HL-60 (cell line): ENCODE results near the gene LRRC51.
"Not testable (repeated sequence)": the region's sequence is repeated elsewhere in the genome, so short reads cannot be mapped to it uniquely, and the experiment has no call there.

Experiments
- DNase-seq, 2 experiments: peaks; one replicate each; pipeline ENCODE4 v3.0.0-alpha.2; 2010 to 2020; ENCODE audit warnings: low read depth in 1 of 2, low spot score in 1 of 2
- H3K27ac ChIP-seq: fragments of 250-450 bp; sonication (Bioruptor Pico); replicated peaks from 2 replicates; pipeline ENCODE4 v1.5.1; 2020; ENCODE audit warnings: mild to moderate bottlenecking, moderate library complexity
- H3K27me3 ChIP-seq: fragments of 250-450 bp; sonication (Bioruptor Pico); 2 replicates; pipeline ENCODE4 v1.5.1; 2021; ENCODE audit warnings: mild to moderate bottlenecking, moderate library complexity; ENCODE audit not compliant: insufficient read depth, poor library complexity, severe bottlenecking
- H3K4me3 ChIP-seq: replicated peaks from 2 replicates; pipeline ENCODE4 v1.5.1; 2011; ENCODE audit warnings: mild to moderate bottlenecking, control low read depth, low read length; ENCODE audit not compliant: insufficient read depth
- GABPA ChIP-seq: IDR thresholded peaks from 2 replicates; pipeline ENCODE4 v1.6.1; 2012; ENCODE audit warnings: low read depth
- POLR2AphosphoS5 ChIP-seq: IDR thresholded peaks from 2 replicates; pipeline ENCODE4 v1.6.1; 2012; ENCODE audit warnings: low read depth
- SPI1 ChIP-seq: IDR thresholded peaks from 2 replicates; pipeline ENCODE4 v1.6.1; 2012; ENCODE audit warnings: low read depth, mild to moderate bottlenecking, borderline replicate concordance
- TF ChIP-seq, protein P1 (sequence below): IDR thresholded peaks from 2 replicates; pipeline ENCODE4 v1.6.1; 2012; ENCODE audit warnings: low read depth; ENCODE audit not compliant: insufficient replicate concordance
- TF ChIP-seq, protein P2 (sequence below): IDR thresholded peaks from one replicate; pipeline ENCODE4 v1.5.1; 2011; ENCODE audit warnings: low read length, control low read depth, inconsistent platforms; ENCODE audit not compliant: insufficient read depth

The LRRC51 gene

DNA sequence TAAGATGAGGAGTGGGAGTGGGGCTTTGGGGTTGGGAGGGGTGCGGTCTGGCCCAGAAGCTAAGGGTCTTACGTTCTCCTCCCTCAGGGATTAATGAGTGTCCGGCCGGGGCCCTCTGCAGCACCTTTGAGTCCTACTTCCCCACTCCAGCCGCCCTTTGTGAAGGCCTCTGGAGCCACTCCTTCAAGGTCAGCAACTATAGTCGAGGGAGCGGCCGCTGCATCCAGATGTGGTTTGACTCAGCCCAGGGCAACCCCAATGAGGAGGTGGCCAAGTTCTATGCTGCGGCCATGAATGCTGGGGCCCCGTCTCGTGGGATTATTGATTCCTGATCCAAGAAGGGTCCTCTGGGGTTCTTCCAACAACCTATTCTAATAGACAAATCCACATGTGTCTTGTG, 58.9 kb downstream of the LRRC51 start:
- no peak for DNase-seq
- TF ChIP-seq GABPA (no peak), POLR2AphosphoS5 (no peak), SPI1 (no peak)
- TF ChIP-seq, protein P1, sequence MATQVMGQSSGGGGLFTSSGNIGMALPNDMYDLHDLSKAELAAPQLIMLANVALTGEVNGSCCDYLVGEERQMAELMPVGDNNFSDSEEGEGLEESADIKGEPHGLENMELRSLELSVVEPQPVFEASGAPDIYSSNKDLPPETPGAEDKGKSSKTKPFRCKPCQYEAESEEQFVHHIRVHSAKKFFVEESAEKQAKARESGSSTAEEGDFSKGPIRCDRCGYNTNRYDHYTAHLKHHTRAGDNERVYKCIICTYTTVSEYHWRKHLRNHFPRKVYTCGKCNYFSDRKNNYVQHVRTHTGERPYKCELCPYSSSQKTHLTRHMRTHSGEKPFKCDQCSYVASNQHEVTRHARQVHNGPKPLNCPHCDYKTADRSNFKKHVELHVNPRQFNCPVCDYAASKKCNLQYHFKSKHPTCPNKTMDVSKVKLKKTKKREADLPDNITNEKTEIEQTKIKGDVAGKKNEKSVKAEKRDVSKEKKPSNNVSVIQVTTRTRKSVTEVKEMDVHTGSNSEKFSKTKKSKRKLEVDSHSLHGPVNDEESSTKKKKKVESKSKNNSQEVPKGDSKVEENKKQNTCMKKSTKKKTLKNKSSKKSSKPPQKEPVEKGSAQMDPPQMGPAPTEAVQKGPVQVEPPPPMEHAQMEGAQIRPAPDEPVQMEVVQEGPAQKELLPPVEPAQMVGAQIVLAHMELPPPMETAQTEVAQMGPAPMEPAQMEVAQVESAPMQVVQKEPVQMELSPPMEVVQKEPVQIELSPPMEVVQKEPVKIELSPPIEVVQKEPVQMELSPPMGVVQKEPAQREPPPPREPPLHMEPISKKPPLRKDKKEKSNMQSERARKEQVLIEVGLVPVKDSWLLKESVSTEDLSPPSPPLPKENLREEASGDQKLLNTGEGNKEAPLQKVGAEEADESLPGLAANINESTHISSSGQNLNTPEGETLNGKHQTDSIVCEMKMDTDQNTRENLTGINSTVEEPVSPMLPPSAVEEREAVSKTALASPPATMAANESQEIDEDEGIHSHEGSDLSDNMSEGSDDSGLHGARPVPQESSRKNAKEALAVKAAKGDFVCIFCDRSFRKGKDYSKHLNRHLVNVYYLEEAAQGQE = no peak
- TF ChIP-seq, protein P2, sequence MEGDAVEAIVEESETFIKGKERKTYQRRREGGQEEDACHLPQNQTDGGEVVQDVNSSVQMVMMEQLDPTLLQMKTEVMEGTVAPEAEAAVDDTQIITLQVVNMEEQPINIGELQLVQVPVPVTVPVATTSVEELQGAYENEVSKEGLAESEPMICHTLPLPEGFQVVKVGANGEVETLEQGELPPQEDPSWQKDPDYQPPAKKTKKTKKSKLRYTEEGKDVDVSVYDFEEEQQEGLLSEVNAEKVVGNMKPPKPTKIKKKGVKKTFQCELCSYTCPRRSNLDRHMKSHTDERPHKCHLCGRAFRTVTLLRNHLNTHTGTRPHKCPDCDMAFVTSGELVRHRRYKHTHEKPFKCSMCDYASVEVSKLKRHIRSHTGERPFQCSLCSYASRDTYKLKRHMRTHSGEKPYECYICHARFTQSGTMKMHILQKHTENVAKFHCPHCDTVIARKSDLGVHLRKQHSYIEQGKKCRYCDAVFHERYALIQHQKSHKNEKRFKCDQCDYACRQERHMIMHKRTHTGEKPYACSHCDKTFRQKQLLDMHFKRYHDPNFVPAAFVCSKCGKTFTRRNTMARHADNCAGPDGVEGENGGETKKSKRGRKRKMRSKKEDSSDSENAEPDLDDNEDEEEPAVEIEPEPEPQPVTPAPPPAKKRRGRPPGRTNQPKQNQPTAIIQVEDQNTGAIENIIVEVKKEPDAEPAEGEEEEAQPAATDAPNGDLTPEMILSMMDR = no peak
- no peaks in the 10 kb centered on the region for H3K27me3 ChIP-seq
- no peak overlapping the region for H3K27ac ChIP-seq
- no peak overlapping the region for H3K4me3 ChIP-seq

DNA sequence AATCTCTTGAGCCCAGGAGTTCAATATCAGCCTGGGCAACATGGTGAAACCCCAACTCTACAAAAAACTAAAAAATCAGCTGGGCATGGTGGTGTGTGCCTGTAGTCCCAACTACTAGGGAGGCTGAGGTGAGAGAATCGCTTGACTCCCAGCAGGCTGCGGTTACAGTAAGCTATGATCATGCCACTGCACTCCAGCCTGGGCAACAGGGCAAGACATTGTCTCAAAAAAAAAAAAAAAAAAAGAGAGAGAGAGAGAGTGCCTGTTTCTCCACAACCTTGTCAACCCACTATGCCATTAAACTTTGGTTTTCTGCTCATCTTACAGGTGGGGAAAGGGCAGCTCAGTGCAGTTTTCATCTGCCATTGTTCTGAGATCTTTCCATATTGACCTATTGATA, 60.0 kb downstream of the LRRC51 start:
- DNase-seq = no peak
- TF ChIP-seq POLR2AphosphoS5 (no peak), SPI1 (no peak), GABPA (no peak)
- TF ChIP-seq, protein P1 = no peak
- TF ChIP-seq, protein P2 = no peak
- Histone ChIP-seq H3K27ac (no peak overlapping the region), H3K4me3 (no peak overlapping the region), H3K27me3 (no peaks in the 10 kb centered on the region)

DNA sequence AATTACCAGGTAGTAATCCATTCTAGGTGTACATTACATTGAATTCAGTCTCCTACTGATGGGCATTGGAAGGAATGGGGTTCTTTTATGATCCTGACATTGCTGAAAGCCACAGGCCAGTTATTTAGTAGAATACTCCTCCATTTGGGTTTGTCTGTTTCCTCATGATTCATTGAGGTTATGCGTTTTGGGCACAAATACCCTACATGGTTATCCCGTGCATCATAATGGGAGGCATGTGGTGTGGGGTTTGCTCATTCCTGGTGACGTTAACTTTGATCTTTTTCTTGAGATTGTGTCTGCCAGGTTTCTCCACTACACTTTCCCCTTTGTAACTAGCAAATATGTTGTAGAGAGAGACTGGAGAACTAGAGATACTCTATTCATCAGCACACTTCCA, 60.4 kb downstream of the LRRC51 start:
- Histone ChIP-seq H3K27me3 (no peaks in the 10 kb centered on the region), H3K4me3 (no peak overlapping the region), H3K27ac (no peak overlapping the region)
- no peak for TF ChIP-seq GABPA
- TF ChIP-seq, protein P1 = no peak
- TF ChIP-seq POLR2AphosphoS5 = no peak
- TF ChIP-seq, protein P2 = no peak
- no peak for TF ChIP-seq SPI1
- no peak for DNase-seq

- not testable (repeated sequence) for H3K27ac ChIP-seq
These were observed 61.4 kb downstream of the LRRC51 start for GRCh38 chr11:72142086-72142485.

GRCh38 chr11:72142543-72142942, 61.9 kb downstream of the LRRC51 start:
- not testable (repeated sequence) for H3K4me3 ChIP-seq, H3K27ac ChIP-seq, H3K27me3 ChIP-seq, DNase-seq

More at GRCh38 chr11:72142086-72142485, 61.4 kb downstream of the LRRC51 start:
- not testable (repeated sequence) for H3K27me3 ChIP-seq, H3K4me3 ChIP-seq, DNase-seq
